DOHH2 (cell line): ENCODE data around the gene MCCC2.

Source experiments
- EZH2phosphoT487 ChIP-seq: fragments of 200-600 bp; sonication (generic); IDR thresholded peaks from 2 replicates; pipeline ENCODE4 v1.6.1; 2017; ENCODE audit warnings: borderline replicate concordance, mild to moderate bottlenecking, antibody characterized with exemption, low read length, moderate library complexity, mixed read lengths
- TF ChIP-seq, protein P1 (sequence below): fragments of 200-600 bp; sonication (generic); IDR thresholded peaks from one replicate; pipeline ENCODE4 v1.5.1; 2014; ENCODE audit warnings: antibody characterized with exemption, mild to moderate bottlenecking, low read depth, low read length; ENCODE audit not compliant: poor library complexity, severe bottlenecking

DNA sequence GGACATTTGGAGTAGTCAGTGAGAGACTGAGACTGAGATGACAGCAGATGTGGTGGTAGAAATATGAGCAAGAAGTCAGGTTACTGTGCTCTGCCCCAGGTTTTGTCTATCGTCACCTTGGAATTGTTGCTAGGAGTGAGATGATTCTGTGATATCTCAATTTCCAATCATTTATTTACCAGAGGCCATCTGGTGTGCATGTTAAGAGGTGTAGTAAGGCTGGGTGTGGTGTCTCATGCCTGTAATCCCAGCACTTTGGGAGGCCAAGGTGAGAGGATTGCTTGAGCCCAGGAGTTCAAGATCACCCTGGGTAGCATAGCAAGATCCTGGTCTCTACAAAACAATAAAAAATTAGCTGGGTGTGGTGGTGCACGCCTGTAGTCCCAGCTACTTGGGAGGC, 93.4 kb downstream of the MCCC2 start:
- TF ChIP-seq, protein P1, sequence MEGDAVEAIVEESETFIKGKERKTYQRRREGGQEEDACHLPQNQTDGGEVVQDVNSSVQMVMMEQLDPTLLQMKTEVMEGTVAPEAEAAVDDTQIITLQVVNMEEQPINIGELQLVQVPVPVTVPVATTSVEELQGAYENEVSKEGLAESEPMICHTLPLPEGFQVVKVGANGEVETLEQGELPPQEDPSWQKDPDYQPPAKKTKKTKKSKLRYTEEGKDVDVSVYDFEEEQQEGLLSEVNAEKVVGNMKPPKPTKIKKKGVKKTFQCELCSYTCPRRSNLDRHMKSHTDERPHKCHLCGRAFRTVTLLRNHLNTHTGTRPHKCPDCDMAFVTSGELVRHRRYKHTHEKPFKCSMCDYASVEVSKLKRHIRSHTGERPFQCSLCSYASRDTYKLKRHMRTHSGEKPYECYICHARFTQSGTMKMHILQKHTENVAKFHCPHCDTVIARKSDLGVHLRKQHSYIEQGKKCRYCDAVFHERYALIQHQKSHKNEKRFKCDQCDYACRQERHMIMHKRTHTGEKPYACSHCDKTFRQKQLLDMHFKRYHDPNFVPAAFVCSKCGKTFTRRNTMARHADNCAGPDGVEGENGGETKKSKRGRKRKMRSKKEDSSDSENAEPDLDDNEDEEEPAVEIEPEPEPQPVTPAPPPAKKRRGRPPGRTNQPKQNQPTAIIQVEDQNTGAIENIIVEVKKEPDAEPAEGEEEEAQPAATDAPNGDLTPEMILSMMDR: no peak
- no peak for TF ChIP-seq EZH2phosphoT487
